Erythroblast (primary cell): ENCODE measurements around the gene AKR1C1.
"Not testable (repeated sequence)": the region's sequence is repeated elsewhere in the genome, so short reads cannot be mapped to it uniquely, and the experiment has no call there.

Source experiments
- DNase-seq, 2 experiments: peaks; one replicate each; lab custom pipeline; 2025; lab: John Stamatoyannopoulos, UW
- GATA1 ChIP-seq: IDR thresholded peaks from 2 replicates; pipeline ENCODE4 v1.6.1; 2011; ENCODE audit warnings: low read depth, mild to moderate bottlenecking, control low read depth, low read length, moderate library complexity
- POLR2A ChIP-seq: IDR thresholded peaks from 2 replicates; pipeline ENCODE4 v1.6.1; 2011; ENCODE audit warnings: mild to moderate bottlenecking, low read length

Gene AKR1C1

DNA sequence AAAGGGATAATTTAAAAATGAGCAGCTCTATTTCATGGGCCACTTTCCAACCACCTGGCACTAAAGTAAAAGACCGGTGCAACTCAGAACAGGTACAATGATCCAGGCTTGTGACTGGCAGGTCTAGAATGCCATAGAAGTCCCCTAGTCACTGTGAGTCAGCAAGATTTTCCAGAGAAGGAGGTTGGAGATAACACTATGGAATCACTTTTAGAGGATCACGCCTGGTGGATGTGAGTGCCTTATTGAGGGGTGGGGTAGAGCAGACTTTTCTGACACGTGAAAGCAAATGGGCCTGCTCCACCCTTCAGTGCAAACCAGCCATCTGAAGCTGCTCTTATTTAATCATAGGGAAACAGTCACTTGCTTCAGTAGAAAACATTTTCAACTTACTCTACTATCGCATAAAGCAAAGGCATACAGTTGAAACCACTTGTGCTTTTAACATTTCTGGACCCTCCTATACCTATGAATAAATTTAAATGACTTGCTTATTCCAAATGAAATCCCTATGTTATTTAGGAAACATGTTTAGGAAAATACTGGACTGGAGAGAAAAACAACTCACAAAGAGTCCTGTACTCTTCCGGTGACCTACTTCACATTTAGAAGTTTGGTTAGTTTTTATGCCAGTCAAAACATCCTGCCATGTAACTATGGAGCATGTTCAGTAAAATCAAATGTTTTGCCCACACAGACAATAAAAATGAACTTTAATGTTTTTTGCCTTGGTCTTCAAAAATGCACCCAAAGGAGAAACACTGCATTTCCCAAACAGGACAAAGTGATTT lies 21.5 kb upstream of the AKR1C1 start:
- TF ChIP-seq GATA1 (no peak), POLR2A (no peak)
- DNase-seq, result peak; percentile 74 to 85

DNA sequence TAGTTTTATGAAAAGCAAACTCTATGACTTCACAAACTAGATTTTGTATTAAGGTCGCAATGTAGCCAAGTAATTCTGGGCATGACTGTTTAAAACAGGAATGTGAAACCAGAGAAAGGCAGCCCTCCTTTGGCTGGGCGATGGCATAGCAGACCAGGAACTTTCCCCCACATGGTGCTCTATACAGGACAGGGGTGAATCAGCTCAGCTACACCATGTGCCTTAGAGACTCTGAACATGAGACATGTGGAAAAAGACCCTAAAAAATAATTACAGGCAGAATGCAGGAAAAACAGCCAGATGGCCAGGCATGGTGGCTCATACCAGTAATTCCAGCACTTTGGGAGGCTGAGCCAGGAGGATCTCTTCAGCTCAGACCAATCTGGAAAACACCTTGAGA lies 20.3 kb upstream of the AKR1C1 start:
- peak in 1 of 2 experiments; percentile 13 for DNase-seq

DNA sequence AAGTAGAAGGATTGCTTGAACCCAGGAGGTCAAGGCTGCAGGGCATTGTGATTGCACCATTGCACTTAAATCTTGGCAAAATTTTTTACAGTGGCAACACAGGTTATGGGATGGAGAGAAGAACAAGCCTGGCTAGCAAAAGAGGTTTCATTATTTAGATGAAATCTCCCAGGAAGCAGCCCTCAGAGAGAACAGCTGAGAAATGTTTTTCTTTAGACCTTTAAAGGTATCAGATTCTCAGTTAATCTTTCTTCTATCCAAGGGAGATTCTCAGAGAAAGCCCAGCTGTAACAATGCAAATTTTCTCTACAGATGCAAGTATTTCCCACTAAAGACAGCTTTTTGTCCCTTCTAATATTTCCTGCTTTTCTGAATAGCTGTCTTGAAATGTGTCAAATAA lies 19.8 kb upstream of the AKR1C1 start:
- DNase-seq, result not testable (repeated sequence)

DNA sequence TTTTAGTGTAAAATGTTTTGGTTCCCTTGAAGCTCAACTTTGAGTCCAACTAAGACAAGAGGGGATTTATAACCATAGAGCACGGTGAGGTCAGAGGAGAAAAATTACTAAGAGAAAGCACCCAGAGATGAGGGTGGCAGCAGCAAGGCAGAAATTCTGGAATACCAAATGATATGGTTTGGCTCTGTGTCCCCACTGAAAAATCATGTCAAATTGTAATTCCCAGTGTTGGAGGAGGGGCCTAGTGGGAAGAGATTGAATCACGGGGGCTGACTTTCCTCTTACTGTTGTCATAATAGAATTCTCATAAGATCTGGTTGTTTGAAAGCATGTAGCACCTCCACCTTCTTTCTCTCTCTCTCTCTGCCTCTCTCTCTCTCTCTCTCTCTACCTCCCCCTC lies 19.4 kb upstream of the AKR1C1 start:
- DNase-seq, result no peak
- TF ChIP-seq GATA1, result no peak
- no peak for TF ChIP-seq POLR2A

DNA sequence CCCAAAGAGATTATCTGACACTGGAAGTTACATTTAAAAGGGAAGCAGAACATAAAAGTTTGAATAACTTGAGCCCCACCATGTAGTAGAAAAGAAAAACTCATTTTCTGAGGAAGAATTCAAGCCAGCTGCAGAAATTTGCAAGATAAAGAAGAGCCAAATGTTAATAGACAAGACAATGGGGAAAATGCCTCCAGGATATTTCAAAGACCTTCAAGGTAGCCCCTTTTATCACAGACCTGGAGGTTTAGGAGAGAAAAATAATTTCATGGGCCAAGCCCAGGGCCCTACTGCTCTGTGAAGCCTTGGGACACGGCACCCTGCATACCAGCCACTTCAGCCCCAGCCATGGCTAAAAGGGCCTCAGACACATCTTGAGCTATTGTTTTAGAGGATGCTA lies 18.4 kb upstream of the AKR1C1 start:
- no peak for TF ChIP-seq GATA1
- TF ChIP-seq POLR2A, result no peak
- no peak for DNase-seq

DNA sequence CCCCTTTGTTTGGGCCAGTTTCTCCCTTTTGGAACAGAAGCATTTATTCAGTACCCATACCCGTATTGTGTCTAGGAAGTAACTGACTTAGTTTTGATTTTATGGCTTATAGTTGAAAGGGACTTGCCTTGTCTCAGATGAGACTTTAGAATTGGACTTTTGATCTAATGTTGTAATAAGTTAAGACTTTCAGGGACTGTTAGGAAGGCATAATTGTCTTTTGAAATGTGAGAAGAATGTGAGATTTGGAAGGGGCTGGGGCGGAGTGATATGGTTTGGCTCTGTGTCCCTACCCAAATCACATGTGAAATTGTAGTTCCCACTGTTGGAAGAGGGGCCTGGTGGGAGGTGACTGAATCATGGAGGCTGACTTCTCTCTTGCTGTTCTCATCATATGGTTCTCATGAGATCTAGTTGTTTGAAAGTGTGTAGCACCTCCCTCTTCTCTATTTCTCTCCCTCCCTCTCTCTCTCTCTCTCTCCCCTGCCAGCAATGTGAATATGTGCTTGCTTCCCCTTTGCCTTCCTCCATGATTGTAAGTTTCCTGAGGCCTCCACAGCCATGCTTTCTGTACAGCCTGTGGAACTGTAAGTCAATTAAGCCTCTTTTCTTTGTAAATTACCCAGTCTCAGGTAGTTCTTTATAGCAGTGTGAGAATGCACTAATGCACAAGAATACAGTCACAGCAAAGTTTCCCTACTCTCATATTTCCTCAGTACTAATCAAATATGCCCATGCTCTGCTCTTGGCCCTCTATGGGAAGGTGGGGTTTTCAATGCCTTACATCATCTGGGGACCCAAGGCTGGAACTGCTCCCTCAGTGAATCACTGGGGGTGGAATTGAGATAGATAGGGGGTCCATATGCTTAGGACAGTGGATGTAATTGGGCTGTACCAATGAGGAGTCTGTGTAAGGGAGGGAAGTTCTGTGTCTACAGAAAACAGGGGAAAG lies 17.2 kb upstream of the AKR1C1 start:
- TF ChIP-seq GATA1 (no peak), POLR2A (no peak)
- peak in 1 of 2 experiments; percentile 58 for DNase-seq

DNA sequence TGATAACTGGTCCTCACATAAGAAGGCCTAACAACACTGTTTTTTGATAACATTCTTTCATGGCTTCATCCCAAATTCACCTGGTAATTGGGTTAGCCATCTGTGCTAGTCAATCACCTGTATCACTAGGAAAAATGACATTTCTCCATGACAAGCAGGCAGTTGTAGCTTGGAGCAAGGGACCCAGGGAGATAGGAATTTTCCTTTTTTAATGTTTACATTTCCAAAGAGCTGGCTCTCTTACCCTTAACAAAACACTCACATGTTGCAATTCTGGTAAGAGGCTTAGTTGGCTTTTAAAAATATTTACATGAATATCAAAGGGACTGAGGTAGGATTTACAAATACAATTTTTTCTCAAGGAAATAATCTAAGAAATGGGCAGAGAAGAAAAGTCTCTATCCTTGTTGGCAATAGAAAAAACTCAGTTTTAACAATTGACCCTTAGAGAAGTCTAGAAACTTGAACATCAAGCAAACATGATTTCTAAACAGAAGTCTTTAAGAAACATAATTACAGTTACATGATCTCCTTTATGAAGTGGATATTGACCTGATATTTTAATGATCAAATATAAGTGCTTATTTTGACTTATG lies 16.1 kb upstream of the AKR1C1 start:
- DNase-seq, result no peak
- TF ChIP-seq POLR2A, result no peak
- TF ChIP-seq GATA1, result no peak

DNA sequence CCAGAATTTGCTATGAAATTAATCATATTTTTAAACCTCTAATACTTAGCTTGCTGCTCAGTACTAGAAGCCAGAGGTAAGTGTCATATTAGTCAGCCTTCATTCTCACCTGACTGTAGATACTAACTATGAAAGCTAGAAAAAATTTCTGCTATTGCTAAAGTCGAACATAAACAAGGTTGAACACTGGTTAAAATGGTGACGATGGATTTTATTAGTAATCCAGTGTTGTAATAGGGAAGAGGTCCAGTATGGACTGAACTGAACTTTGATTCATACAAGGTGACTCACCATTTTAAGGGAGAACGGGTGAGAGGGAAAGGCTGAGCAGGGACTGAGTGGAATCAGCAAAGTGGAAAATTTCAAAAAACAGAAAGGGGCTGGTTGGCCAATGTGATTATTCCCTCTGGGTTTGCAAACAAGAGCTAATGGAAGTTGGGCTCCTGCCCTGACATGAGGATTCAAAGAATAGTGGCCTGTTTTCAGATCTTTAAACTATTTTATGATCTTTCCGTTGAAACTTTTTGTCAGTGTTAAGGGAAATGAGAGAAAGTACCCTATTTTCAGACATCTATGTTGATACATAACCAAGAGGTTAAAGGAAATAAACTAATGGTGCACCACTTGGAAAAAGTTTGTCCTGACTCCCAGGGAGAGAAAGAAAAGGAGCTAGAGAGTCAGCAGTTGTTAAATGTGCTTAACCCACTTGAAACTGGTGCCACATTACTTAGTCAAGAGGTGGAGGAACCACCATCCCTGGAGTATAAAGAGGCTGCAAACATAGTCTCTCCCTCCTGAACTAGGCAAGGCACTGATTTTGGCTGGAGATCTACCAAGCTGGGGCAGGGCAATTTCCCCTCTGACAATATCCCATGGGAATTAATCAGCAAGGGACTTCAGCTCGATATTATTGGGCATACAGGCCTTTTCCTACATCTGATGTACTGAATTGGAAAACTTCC lies 15.3 kb upstream of the AKR1C1 start:
- peak in 1 of 2 experiments; percentile 19 for DNase-seq
- no peak for TF ChIP-seq GATA1
- TF ChIP-seq POLR2A, result no peak

DNA sequence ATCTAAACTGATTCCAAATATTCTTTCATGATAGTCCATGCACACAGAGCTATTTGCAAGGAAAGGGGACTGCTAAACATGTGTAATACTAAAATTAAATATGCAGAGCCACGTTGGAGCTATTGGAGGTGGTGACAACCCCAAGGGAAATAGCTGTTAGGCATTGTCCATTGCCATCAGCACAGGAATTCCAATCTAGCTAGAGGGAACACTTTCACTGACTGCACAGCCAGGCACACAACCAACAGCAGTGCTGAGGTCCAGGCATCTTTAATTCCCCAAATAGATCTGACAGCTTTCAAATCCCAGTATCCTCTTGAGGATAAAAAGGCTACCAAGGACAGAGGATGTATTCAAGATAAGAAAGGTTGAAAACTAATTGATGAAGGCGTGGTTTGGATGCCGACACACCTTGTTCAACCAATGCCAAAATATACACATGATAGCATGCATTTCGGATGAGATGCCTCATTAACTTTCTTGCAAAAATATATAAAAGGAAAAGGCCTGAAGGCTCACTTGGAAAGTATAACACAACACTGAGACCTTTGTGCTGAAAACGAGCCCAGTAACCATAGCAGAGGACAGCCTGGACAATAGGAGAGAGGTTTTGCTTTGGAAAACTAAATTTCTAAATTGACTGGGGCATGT lies 11.6 kb upstream of the AKR1C1 start:
- DNase-seq, result not testable (repeated sequence)

DNA sequence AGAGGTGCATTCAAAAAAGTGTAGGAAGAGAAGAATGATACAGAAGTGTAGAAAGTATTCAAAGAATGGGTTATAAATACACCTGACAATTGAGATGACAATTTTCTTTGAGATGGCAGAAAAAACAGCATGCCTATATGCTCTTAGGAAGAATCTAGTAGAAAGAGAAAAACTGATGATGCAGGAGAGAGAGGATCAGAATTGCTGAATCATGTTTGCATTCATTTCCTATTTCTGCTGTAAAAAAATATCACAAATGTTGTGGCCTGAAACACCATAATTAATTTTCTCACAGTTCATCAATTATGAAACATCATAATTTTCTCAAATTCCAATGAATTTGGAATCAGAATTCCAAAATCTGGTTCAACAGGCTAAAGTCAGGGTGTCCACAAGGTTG lies 9.8 kb upstream of the AKR1C1 start:
- no peak for TF ChIP-seq POLR2A
- TF ChIP-seq GATA1, result no peak
- DNase-seq, result no peak

DNA sequence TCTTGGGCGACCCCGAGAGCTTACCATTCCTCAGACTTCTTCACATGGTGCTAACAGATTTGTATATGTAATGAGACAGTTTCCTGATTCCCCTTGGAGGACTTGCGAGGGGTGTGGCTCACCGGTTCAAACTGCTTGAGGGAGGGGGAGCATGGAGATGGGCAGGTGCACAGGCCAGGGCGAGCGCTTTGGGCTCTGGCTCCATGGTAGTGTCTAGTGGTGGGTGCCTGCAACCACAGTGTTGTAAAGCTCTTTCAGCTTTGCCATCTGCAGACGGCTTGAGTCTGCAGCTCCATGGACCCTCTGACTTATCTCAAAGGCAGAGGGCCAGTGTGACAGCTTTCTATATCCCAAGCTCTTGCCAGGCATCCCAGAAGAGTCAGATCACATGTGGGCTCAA lies 7.1 kb upstream of the AKR1C1 start:
- not testable (repeated sequence) for DNase-seq

DNA sequence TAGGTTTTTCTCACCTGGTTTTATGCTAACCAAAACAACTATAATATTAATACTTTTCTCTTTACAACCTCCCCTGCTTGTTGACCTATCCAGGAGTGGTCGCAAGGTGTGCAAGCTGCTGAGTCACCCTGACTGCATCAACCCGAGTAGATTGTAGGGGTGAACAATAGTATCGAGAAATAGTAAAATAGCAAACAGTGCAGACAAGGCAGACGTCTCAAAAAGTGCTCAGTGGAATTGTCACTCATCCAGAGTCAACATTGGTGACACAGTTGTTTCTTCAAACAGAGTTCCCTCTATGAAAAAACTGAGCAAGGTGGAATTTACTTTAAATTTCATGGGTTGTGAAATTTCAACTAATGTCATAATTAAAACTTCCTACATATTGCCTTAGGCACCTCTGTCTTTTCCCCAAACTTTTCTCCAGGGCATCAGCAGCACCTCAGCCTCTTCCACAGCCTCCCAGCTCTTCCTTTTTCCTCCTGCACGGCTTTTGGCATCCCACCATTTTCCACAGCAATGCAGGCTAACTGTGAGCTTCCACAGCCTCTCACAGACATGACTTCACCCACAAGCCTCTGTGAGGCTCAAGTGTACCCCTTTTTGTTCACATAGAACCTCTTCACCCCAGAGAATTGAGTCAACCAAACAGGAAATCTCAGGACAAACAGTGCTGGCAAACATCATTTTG lies 6.1 kb upstream of the AKR1C1 start:
- not testable (repeated sequence) for DNase-seq

DNA sequence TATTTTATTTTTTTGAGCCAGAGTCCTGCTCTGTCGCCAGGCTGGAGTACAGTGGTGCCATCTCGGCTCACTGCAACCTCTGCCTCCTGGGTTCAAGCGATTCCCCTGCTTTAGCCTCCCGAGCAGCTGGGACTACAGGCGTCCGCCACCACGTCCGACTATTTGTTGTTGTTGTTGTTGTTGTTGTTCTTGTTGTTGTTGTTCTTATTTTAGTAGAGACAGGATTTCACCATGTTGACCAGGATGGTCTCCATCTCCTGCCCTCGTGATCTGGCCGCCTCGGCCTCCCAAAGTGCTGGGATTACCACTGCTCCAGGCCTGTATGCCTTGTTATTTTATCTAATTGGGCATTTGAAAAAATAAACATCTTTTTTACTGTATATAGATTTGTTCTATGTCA lies 1.7 kb upstream of the AKR1C1 start:
- not testable (repeated sequence) for DNase-seq

DNA sequence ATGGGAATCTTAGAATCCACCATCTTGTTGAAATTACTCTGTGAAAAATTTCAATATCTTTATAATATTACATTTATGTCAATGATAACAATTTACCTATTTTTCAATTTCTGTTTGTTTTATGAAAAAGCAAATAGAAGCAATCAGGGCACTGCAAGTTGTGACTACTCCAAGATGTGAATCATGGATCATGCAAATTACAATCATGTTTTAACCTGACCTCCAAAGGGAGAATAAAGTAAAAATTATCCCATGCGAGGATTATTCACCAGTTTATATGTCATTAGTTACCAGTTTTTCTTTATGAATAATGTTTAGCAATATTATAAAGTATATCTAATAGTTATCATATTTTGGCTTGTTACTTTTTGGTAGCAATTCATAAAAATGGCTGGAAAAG lies 907 bp upstream of the AKR1C1 start:
- not testable (repeated sequence) for DNase-seq

DNA sequence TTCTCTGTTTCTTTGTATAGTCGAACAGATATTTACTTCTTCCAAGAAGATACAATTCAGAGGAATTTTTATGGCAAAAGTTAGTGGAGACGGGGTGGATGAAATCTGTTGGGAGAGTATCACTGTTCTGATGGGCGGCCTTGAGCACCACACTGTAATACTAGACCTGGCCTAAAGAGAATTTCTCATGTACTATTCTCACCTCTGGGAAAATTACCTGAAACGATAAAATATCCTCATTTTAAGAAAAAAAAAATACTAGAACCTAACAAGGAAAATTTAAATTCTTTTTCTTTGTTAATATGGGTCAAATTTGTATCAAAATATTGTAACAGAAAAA lies 570 bp downstream of the AKR1C1 start:
- DNase-seq, result not testable (repeated sequence)

DNA sequence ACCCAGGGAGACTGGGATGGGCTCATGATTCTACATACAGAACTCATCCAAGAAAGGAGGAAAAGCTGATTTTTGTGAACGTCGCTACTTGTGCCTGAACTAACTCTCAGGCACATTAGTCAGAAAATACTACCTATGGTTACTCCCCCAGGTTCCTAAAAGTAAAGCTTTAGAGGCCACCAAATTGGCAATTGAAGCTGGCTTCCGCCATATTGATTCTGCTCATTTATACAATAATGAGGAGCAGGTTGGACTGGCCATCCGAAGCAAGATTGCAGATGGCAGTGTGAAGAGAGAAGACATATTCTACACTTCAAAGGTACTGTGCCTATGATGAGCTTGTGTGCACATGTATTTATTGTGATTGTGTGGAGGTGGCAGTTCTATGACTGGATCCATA lies 2.5 kb downstream of the AKR1C1 start:
- DNase-seq, result not testable (repeated sequence)

DNA sequence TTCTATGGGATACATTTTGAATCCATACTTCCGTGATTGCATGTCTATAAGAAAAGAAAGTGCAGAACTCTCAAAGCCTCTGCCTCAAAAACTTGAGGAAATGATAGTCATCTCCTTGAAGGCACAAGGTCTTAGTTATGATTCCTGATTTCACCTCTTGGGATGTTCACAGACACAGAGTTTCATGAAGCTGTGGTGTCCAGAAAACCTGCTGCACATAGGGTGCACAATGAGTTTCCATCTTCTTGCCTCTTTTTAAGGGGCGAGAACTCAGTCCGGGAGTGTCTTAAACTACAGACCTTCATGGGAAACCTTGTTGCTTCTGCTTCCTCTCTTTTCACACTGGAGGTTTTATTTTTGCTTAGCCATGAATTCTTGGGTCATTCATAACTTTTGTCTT lies 4.0 kb downstream of the AKR1C1 start:
- not testable (repeated sequence) for DNase-seq

DNA sequence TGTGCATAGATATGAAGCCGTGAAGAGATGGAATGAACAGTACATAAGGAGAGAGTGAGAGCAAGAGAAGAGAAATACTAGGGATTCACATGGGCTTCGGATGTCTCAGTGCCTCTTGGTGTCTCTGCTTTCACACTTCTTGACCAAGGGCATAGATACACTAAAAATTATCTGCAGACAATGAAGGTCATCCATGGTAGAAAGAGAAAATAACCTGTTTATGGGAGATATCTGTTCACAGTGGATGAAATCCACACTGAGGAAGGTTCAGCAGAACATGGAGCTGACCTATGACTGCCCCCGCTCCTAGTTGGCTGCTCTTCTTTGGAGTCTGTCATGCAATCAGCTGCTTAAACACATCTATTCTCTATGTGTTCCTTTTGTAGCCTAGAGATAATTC lies 6.1 kb downstream of the AKR1C1 start:
- DNase-seq, result not testable (repeated sequence)
